ENCODE data around the gene DHX35. TPM values are rescaled to one million over a fixed set of nuclear protein-coding genes. Genes with fewer than 3 reads are reported as not detected.

The DHX35 gene
- polyA plus RNA-seq, 4 donors, result 15.3 to 18.8 (median 17.3) TPM

Other genes with a start within 250 kb of the DHX35 start
- 1 to 10 TPM in 3 of 4 donors, under 1 TPM in 1; 0.89 to 2.4 (median 2.0) TPM for gene SLC32A1, start 237.9 kb upstream of the DHX35 start, polyA plus RNA-seq (ENCODE audit: insufficient read length in 4 of 4)
- 10 to 100 TPM in 2 of 4 donors, 1 to 10 TPM in 2; 9.2 to 10.9 (median 9.8) TPM for gene ACTR5, start 213.9 kb upstream of the DHX35 start, polyA plus RNA-seq (ENCODE audit: insufficient read length in 4 of 4)
- 1 to 10 TPM; 6.5 to 8.6 (median 7.4) TPM for gene PPP1R16B, start 156.6 kb upstream of the DHX35 start, polyA plus RNA-seq (ENCODE audit: insufficient read length in 4 of 4)
- 10 to 100 TPM; 12.9 to 15.0 (median 13.9) TPM for gene FAM83D, start 35.9 kb upstream of the DHX35 start, polyA plus RNA-seq (ENCODE audit: insufficient read length in 4 of 4)

Measured in left renal cortex interstitium (tissue), 4 donors.